ENCODE results near the gene WDR4. TPM values are rescaled to one million over a fixed set of nuclear protein-coding genes. Genes with fewer than 3 reads are reported as not detected.

WDR4 gene
- total and polyA plus RNA-seq, 9 of the 15 experiments (the other 6 are each of a cell fraction or from before 2014, with no cell fraction given), result 5.4 to 95.4 (median 32.1) TPM

- TF ChIP-seq, protein P1, sequence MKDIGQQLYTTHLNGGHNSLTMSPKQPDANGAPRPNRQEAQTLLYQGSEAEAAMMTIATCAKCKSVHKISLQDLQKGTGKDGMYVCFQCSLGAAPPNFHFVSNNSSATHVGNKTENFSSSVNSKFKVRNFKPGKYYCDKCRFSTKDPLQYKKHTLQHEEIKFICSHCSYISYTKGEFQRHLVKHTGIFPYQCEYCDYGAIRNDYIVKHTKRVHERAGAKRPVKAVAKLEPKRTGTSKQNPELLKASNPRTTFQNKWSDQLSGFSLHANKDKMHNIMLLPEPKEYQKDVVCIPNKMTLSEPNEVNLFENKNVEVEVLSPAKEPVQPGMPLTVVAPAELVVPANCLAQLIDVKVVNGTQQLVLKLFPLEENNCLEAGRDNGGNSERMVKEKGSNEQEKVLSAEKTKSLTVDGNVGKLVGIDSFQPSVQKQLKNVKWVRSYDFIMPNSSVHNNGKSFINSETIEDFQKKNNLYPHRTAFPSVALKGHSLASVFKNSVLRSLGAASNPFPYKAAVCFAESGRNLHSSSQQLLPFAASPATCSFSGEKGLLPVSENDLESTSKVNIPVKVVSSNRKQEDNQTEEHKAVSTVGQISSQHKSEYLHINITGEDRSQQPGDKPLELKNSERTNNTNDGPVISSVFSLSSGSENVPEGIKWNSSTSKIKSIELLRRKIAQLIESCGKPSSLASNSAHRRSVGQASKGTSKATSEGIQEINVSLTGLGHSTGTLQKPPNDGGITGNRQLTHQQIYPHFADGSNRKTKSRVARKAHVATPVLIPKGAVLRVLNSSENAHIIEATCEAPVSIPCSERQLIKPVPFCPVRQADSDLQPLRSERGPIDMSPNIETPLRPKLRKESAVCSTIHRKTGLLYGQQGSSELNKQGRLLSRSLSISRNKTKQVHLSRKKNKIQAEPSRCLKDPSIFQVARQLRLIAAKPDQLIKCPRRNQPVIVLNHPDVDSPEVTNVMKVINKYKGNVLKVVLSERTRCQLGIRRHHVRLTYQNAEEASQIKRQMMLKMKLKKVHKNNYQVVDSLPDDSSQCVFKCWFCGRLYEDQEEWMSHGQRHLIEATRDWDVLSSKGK (CRISPR knock-in tag; IDR thresholded peaks at IDR 0.05), result no peak
- no peak for TF ChIP-seq ZNF561 (CRISPR knock-in tag; conservative IDR thresholded peaks at IDR 0.05)
These were observed 43.5 kb downstream of the WDR4 start (continued) for GRCh38 chr21:42835611-42836401.

DNA sequence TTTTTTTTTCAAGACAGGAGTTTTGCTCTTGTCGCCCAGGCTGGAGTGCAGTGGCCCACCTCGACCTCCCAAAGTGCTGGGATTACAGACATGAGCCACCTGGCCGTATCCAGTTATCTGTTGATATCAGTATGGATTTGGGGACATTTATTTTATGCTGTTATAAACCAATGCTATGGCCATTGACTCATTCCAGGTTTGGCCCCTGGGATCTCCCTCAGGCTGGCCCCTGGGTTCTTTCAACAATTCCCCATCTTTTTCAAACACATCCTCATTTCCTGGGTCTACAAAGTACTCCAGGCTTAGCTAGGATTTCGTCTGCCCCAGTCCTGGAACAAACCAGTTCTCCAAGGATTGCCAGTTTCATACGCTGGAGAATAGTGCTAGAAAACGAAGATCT lies 44.1 kb downstream of the WDR4 start:
- H3K27me3 ChIP-seq (ENCODE audit: control insufficient read depth in 2 of 2, insufficient read depth in 2 of 2, low read length in 2 of 2), result no peaks in the 10 kb centered on the region
- WGBS (ENCODE audit: insufficient coverage, low coverage, missing lambda C conversion rate), result 66% methylated on average over 6 of the region's 6 CpGs
- peaks cover 25% of the 10 kb centered on the region; the same call in 1 of the 2 replicates for H4K20me1 ChIP-seq (replicated peaks; ENCODE audit: control insufficient read depth, insufficient read depth, low read length)
- intact Hi-C loops (cut with micrococcal nuclease) (no loop called here), in situ Hi-C loops (cut with MboI) (no loop called here)
- peak in 2 of 4 experiments; percentile 12 to 15 for DNase-seq (ENCODE audit: extremely low read depth in 1 of 4, low spot score in 3 of 4)
- ATAC-seq, result no peak
- peaks cover 0 to 20% of the 10 kb centered on the region in 2 experiments; a peak in 3 of 5 replicates for H3K4me1 ChIP-seq (replicated peaks in 1 of 2; ENCODE audit: control insufficient read depth in 2 of 2, insufficient read depth in 2 of 2, low read length in 2 of 2)
- no peaks in the 10 kb centered on the region for H3K79me2 ChIP-seq (ENCODE audit: control insufficient read depth, insufficient read depth, low read length)
- no peak overlapping the region for H3K4me3 ChIP-seq
- ChIA-PET CTCF (ENCODE audit: low intra/inter-chr PET ratio) (no interaction called here), POLR2A (interaction anchor here (0.6 to 1.1 kb wide), 2 partner anchors 9 to 785 kb away, joined by 3 read pairs; no protein-coding TSS in a partner anchor)
- FAIRE-seq, result no peak
- no peak overlapping the region for H3K9ac ChIP-seq (ENCODE audit: insufficient read depth in 1 of 2, low read depth in 2 of 2, low read length in 2 of 2)
- H3K9me1 ChIP-seq (ENCODE audit: control insufficient read depth, insufficient read depth, low read length), result no peaks in the 10 kb centered on the region
- H3K4me2 ChIP-seq (ENCODE audit: insufficient read depth, low read length), result no peak overlapping the region
- peaks cover 14% of the 10 kb centered on the region for H3K36me3 ChIP-seq (ENCODE audit: control insufficient read depth, insufficient read depth, low read length)
- no peaks in the 10 kb centered on the region for H3K9me3 ChIP-seq (replicated peaks; ENCODE audit: control insufficient read depth, insufficient read depth, low read depth, low read length)
- H3K27ac ChIP-seq (ENCODE audit: extremely low read depth, low read depth, low read length), result no peak overlapping the region
- no peak overlapping the region for H2AFZ ChIP-seq (ENCODE audit: low read depth, low read length)
- BruUV-seq (replicated peaks), result no TSS peak
- no peak for TF ChIP-seq ZNF785 (CRISPR knock-in tag; IDR thresholded peaks at IDR 0.05)
- TF ChIP-seq CHD4 (IDR thresholded peaks at IDR 0.05; ENCODE audit: insufficient read depth, insufficient replicate concordance, low read depth, low read length, poor library complexity, severe bottlenecking), result no peak
- no peak for TF ChIP-seq NFXL1 (CRISPR knock-in tag; IDR thresholded peaks at IDR 0.05)
- no peak for TF ChIP-seq HMGXB4 (CRISPR knock-in tag; IDR thresholded peaks at IDR 0.05)
- 0 out of 2 replicates have a peak, but pooled peaks have one; percentile 5 for TF ChIP-seq POLR2G (IDR thresholded peaks at IDR 0.05; ENCODE audit: low read depth, low read length)
- TF ChIP-seq, protein P2, sequence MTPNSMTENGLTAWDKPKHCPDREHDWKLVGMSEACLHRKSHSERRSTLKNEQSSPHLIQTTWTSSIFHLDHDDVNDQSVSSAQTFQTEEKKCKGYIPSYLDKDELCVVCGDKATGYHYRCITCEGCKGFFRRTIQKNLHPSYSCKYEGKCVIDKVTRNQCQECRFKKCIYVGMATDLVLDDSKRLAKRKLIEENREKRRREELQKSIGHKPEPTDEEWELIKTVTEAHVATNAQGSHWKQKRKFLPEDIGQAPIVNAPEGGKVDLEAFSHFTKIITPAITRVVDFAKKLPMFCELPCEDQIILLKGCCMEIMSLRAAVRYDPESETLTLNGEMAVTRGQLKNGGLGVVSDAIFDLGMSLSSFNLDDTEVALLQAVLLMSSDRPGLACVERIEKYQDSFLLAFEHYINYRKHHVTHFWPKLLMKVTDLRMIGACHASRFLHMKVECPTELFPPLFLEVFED (CRISPR knock-in tag; conservative IDR thresholded peaks at IDR 0.05), result no peak
- no peak for TF ChIP-seq TAF7 (tag; IDR thresholded peaks at IDR 0.05)
- TF ChIP-seq, protein P3, sequence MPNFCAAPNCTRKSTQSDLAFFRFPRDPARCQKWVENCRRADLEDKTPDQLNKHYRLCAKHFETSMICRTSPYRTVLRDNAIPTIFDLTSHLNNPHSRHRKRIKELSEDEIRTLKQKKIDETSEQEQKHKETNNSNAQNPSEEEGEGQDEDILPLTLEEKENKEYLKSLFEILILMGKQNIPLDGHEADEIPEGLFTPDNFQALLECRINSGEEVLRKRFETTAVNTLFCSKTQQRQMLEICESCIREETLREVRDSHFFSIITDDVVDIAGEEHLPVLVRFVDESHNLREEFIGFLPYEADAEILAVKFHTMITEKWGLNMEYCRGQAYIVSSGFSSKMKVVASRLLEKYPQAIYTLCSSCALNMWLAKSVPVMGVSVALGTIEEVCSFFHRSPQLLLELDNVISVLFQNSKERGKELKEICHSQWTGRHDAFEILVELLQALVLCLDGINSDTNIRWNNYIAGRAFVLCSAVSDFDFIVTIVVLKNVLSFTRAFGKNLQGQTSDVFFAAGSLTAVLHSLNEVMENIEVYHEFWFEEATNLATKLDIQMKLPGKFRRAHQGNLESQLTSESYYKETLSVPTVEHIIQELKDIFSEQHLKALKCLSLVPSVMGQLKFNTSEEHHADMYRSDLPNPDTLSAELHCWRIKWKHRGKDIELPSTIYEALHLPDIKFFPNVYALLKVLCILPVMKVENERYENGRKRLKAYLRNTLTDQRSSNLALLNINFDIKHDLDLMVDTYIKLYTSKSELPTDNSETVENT (CRISPR knock-in tag; IDR thresholded peaks at IDR 0.05), result no peak
